SK-N-SH treated with all-trans-retinoic acid at 6 μM for 48 hours (cell line): Measurements from ENCODE around the gene TLR2.

Experiments
- ARNTL ChIP-seq: fragments of 450-650 bp; formaldehyde crosslinking; IDR thresholded peaks from 2 replicates; pipeline ENCODE4 v1.5.0; 2020; ENCODE audit warnings: low read depth, mild to moderate bottlenecking, moderate library complexity, borderline replicate concordance
- CSDC2 ChIP-seq: fragments of 250-450 bp; sonication (Bioruptor Pico); IDR thresholded peaks from 2 replicates; pipeline ENCODE4 v1.5.0; 2020; ENCODE audit warnings: mild to moderate bottlenecking, moderate library complexity
- ESRRG ChIP-seq: fragments of 250-450 bp; sonication (Bioruptor Pico); IDR thresholded peaks from 2 replicates; pipeline ENCODE4 v1.6.1; 2021; ENCODE audit warnings: mild to moderate bottlenecking
- PPARA ChIP-seq: fragments of 250-450 bp; sonication (Bioruptor Pico); IDR thresholded peaks from 2 replicates; pipeline ENCODE4 v1.5.0; 2020; ENCODE audit warnings: mild to moderate bottlenecking, borderline replicate concordance
- RARB ChIP-seq: fragments of 250-450 bp; sonication (Bioruptor Pico); IDR thresholded peaks from 2 replicates; pipeline ENCODE4 v1.8.0; 2021; ENCODE audit warnings: mild to moderate bottlenecking, moderate library complexity
- SNAI2 ChIP-seq: fragments of 250-450 bp; sonication (Bioruptor Pico); IDR thresholded peaks from 2 replicates; pipeline ENCODE4 v1.5.0; 2020; ENCODE audit warnings: mild to moderate bottlenecking, moderate library complexity
- TCF4 ChIP-seq: fragments of 250-450 bp; sonication (Bioruptor Pico); IDR thresholded peaks from 2 replicates; pipeline ENCODE4 v1.8.0; 2021; ENCODE audit warnings: mild to moderate bottlenecking, moderate library complexity, borderline replicate concordance
- TOX ChIP-seq: fragments of 250-450 bp; sonication (Bioruptor Pico); IDR thresholded peaks from 2 replicates; pipeline ENCODE4 v1.8.0; 2021; ENCODE audit warnings: mild to moderate bottlenecking, moderate library complexity, borderline replicate concordance
- ZFP3 ChIP-seq: fragments of 250-450 bp; sonication (Bioruptor Pico); IDR thresholded peaks from 2 replicates; pipeline ENCODE4 v1.5.0; 2020; ENCODE audit warnings: mild to moderate bottlenecking, moderate library complexity
- ZFP30 ChIP-seq: fragments of 450-650 bp; formaldehyde crosslinking; IDR thresholded peaks from 2 replicates; pipeline ENCODE4 v1.5.0; 2022; ENCODE audit warnings: mild to moderate bottlenecking, moderate library complexity
- ZNF70 ChIP-seq: fragments of 450-650 bp; formaldehyde crosslinking; IDR thresholded peaks from 2 replicates; pipeline ENCODE4 v1.5.0; 2020; ENCODE audit warnings: mild to moderate bottlenecking, moderate library complexity
- TF ChIP-seq, protein P1 (sequence below): fragments of 250-450 bp; sonication (Bioruptor Pico); IDR thresholded peaks from 2 replicates; pipeline ENCODE4 v1.5.0; 2020; ENCODE audit warnings: mild to moderate bottlenecking, moderate library complexity
- TF ChIP-seq, protein P2 (sequence below): fragments of 250-450 bp; sonication (Bioruptor Pico); IDR thresholded peaks from 2 replicates; pipeline ENCODE4 v1.5.1; 2021; ENCODE audit warnings: mild to moderate bottlenecking, moderate library complexity
- TF ChIP-seq, protein P3 (sequence below): fragments of 250-450 bp; sonication (Bioruptor Pico); IDR thresholded peaks from 2 replicates; pipeline ENCODE4 v1.5.1; 2020; ENCODE audit warnings: low read depth, mild to moderate bottlenecking, moderate library complexity

DNA sequence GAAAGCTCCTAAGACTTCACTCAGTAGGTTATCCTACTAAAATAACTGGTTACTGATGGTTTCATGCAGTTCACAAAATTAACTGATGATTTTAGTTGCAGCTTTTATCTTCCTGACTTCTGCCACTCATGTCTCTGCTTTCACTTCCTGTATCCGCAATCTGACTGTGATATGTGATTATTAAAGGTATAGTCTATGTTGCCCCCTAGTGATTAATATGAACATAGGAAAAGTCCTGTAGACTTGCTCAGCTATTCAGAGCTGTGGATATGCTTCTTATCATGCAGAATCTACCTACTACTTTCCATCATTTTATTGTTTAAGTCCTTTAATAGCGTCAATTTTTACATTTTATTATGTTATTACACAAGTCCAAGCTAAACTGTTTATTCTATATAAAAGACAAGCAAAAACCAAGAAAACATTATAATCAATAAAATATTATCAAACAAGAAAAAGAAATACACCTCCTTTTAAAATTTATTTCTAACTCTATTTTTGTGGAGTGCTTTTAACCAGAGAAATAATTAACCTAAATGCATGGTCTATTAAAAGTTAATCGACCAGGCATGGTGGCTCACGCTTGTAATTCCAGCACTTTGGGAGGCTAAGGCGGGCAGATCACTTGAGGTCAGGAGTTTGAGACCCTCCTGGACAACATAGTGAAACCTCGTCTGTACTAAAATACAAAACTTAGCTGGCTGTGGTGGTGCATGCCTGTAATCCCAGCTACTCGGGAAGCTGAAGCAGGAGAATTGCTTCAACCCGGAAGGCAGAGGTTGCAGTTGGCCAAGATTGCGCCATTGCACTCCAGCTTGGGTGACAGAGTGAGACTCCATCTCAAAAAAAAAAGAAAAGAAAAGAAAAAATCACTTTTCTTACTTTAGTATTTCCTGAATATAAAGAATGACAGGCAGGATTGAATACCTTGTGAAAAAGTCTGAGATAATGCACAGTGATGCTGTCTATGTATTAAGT lies 40.4 kb upstream of the TLR2 start:
- TF ChIP-seq RARB (CRISPR knock-in tag): no peak
- no peak for TF ChIP-seq PPARA
- no peak for TF ChIP-seq ZNF70 (CRISPR knock-in tag)
- no peak for TF ChIP-seq SNAI2 (CRISPR knock-in tag)
- no peak for TF ChIP-seq ZFP3 (CRISPR knock-in tag)
- no peak for TF ChIP-seq ZFP30 (CRISPR knock-in tag)
- TF ChIP-seq, protein P1, sequence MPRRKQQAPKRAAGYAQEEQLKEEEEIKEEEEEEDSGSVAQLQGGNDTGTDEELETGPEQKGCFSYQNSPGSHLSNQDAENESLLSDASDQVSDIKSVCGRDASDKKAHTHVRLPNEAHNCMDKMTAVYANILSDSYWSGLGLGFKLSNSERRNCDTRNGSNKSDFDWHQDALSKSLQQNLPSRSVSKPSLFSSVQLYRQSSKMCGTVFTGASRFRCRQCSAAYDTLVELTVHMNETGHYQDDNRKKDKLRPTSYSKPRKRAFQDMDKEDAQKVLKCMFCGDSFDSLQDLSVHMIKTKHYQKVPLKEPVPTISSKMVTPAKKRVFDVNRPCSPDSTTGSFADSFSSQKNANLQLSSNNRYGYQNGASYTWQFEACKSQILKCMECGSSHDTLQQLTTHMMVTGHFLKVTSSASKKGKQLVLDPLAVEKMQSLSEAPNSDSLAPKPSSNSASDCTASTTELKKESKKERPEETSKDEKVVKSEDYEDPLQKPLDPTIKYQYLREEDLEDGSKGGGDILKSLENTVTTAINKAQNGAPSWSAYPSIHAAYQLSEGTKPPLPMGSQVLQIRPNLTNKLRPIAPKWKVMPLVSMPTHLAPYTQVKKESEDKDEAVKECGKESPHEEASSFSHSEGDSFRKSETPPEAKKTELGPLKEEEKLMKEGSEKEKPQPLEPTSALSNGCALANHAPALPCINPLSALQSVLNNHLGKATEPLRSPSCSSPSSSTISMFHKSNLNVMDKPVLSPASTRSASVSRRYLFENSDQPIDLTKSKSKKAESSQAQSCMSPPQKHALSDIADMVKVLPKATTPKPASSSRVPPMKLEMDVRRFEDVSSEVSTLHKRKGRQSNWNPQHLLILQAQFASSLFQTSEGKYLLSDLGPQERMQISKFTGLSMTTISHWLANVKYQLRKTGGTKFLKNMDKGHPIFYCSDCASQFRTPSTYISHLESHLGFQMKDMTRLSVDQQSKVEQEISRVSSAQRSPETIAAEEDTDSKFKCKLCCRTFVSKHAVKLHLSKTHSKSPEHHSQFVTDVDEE (CRISPR knock-in tag): no peak
- TF ChIP-seq, protein P2, sequence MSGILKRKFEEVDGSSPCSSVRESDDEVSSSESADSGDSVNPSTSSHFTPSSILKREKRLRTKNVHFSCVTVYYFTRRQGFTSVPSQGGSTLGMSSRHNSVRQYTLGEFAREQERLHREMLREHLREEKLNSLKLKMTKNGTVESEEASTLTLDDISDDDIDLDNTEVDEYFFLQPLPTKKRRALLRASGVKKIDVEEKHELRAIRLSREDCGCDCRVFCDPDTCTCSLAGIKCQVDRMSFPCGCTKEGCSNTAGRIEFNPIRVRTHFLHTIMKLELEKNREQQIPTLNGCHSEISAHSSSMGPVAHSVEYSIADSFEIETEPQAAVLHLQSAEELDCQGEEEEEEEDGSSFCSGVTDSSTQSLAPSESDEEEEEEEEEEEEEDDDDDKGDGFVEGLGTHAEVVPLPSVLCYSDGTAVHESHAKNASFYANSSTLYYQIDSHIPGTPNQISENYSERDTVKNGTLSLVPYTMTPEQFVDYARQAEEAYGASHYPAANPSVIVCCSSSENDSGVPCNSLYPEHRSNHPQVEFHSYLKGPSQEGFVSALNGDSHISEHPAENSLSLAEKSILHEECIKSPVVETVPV (CRISPR knock-in tag): no peak
- no peak for TF ChIP-seq TOX (CRISPR knock-in tag)
- no peak for TF ChIP-seq CSDC2 (CRISPR knock-in tag)
- TF ChIP-seq TCF4 (CRISPR knock-in tag): no peak
- TF ChIP-seq, protein P3, sequence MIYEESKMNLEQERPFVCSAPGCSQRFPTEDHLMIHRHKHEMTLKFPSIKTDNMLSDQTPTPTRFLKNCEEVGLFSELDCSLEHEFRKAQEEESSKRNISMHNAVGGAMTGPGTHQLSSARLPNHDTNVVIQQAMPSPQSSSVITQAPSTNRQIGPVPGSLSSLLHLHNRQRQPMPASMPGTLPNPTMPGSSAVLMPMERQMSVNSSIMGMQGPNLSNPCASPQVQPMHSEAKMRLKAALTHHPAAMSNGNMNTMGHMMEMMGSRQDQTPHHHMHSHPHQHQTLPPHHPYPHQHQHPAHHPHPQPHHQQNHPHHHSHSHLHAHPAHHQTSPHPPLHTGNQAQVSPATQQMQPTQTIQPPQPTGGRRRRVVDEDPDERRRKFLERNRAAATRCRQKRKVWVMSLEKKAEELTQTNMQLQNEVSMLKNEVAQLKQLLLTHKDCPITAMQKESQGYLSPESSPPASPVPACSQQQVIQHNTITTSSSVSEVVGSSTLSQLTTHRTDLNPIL (CRISPR knock-in tag): no peak
- TF ChIP-seq ESRRG (CRISPR knock-in tag): no peak
- TF ChIP-seq ARNTL: no peak
